Neuronal stem cell (in vitro differentiated cells): ENCODE data around the gene C10orf71.

Source experiments
- DNase-seq: peaks from one replicate; pipeline ENCODE4 v3.0.0-alpha.2; 2013; ENCODE audit warnings: low spot score
- H2AFZ ChIP-seq: one replicate; pipeline ENCODE4 v1.6.1; 2013; ENCODE audit warnings: mild to moderate bottlenecking, low read length, inconsistent platforms
- H2AK5ac ChIP-seq: 2 replicates; pipeline ENCODE4 v1.6.1; 2013; ENCODE audit warnings: low read depth, mild to moderate bottlenecking, inconsistent platforms, low read length, moderate library complexity, mixed read lengths
- H2BK120ac ChIP-seq: 2 replicates; pipeline ENCODE4 v1.6.1; 2013; ENCODE audit warnings: low read depth, mild to moderate bottlenecking, inconsistent platforms, low read length, moderate library complexity, mixed read lengths
- H2BK12ac ChIP-seq: one replicate; pipeline ENCODE4 v1.6.1; 2013; ENCODE audit warnings: low read length, inconsistent platforms
- H2BK15ac ChIP-seq: 2 replicates; pipeline ENCODE4 v1.6.1; 2013; ENCODE audit warnings: mild to moderate bottlenecking, low read length, inconsistent platforms, mixed read lengths
- H2BK5ac ChIP-seq: one replicate; pipeline ENCODE4 v1.6.1; 2013; ENCODE audit warnings: inconsistent platforms, mild to moderate bottlenecking, low read length, moderate library complexity
- H3K14ac ChIP-seq: one replicate; pipeline ENCODE4 v1.6.1; 2013; ENCODE audit warnings: low read length, inconsistent platforms
- H3K18ac ChIP-seq: 2 replicates; pipeline ENCODE4 v1.6.1; 2013; ENCODE audit warnings: low read length, inconsistent platforms
- H3K23ac ChIP-seq: 2 replicates; pipeline ENCODE4 v1.6.1; 2013; ENCODE audit warnings: low read depth, mild to moderate bottlenecking, mixed read lengths, low read length, inconsistent platforms; ENCODE audit not compliant: poor library complexity
- H3K27ac ChIP-seq: replicated peaks from 3 replicates; pipeline ENCODE4 v1.5.1; 2013; ENCODE audit warnings: low read length, inconsistent platforms
- H3K27me3 ChIP-seq, 3 experiments: 2 replicates each; pipeline ENCODE4 v1.6.1; 2013; ENCODE audit warnings: low read length in 3 of 3, mild to moderate bottlenecking in 2 of 3, inconsistent platforms in 1 of 3, low read depth in 1 of 3, mixed read lengths in 1 of 3, moderate library complexity in 1 of 3; ENCODE audit not compliant: control insufficient read depth in 3 of 3, insufficient read depth in 3 of 3
- H3K36me3 ChIP-seq, 2 donors: replicated peaks in 1 of 2; 2 replicates each; pipeline ENCODE4 v1.6.1; 2013; ENCODE audit warnings: low read length in 2 of 2; ENCODE audit not compliant: control insufficient read depth in 2 of 2, insufficient read depth in 2 of 2
- H3K4ac ChIP-seq: 2 replicates; pipeline ENCODE4 v1.6.1; 2013; ENCODE audit warnings: inconsistent platforms, mild to moderate bottlenecking, low read length, moderate library complexity
- H3K4me1 ChIP-seq, 2 donors: 1 replicate in 1 of 2; 2 replicates in 1 of 2; pipeline ENCODE4 v1.6.1; 2013; ENCODE audit warnings: low read length in 2 of 2, low read depth in 1 of 2; ENCODE audit not compliant: control insufficient read depth in 2 of 2, insufficient read depth in 1 of 2
- H3K4me2 ChIP-seq: one replicate; pipeline ENCODE4 v1.6.1; 2013; ENCODE audit warnings: mild to moderate bottlenecking, low read length, inconsistent platforms; ENCODE audit not compliant: insufficient read depth, poor library complexity, severe bottlenecking
- H3K4me3 ChIP-seq, 2 donors: 2 replicates each; pipeline ENCODE4 v1.5.1; 2013; ENCODE audit warnings: low read length in 2 of 2, mild to moderate bottlenecking in 2 of 2, inconsistent platforms in 1 of 2, moderate library complexity in 1 of 2
- H3K79me1 ChIP-seq: one replicate; pipeline ENCODE4 v1.6.1; 2013; ENCODE audit warnings: low read depth, mild to moderate bottlenecking, inconsistent platforms, low read length, moderate library complexity
- H3K9ac ChIP-seq: one replicate; pipeline ENCODE4 v1.6.1; 2013; ENCODE audit warnings: mild to moderate bottlenecking, low read depth, low read length, inconsistent platforms; ENCODE audit not compliant: poor library complexity
- H3K9me3 ChIP-seq, 2 donors: replicated peaks in 1 of 2; 2 replicates each; pipeline versions ENCODE3 to v1.6.1; 2013; ENCODE audit warnings: low read length in 2 of 2, mild to moderate bottlenecking in 2 of 2, inconsistent platforms in 1 of 2, low read depth in 1 of 2, mixed read lengths in 1 of 2, moderate library complexity in 1 of 2; ENCODE audit not compliant: control insufficient read depth in 2 of 2, insufficient read depth in 1 of 2
- H4K8ac ChIP-seq: one replicate; pipeline ENCODE4 v1.6.1; 2013; ENCODE audit warnings: low read depth, mild to moderate bottlenecking, inconsistent platforms, low read length, moderate library complexity
- H4K91ac ChIP-seq: one replicate; pipeline ENCODE4 v1.6.1; 2013; ENCODE audit warnings: low read length, low read depth, mild to moderate bottlenecking, inconsistent platforms; ENCODE audit not compliant: poor library complexity
- WGBS, 2 donors: extraction: QIAGEN DNeasy Blood & Tissue Kit; methylation state at CpG; one replicate each; pipeline ENCODE4 v1.1.7; 2013; ENCODE audit warnings: missing lambda C conversion rate in 2 of 2, mixed read lengths in 1 of 2; ENCODE audit not compliant: insufficient read length in 2 of 2, insufficient replicate concordance in 1 of 2; ENCODE audit errors: extremely low coverage in 2 of 2; 5-methylcytosine and 5-hydroxymethylcytosine counted together

Gene C10orf71

GRCh38 chr10:49370326-49371100 is 71.5 kb downstream of the C10orf71 start:
- no peak overlapping the region for H2BK12ac ChIP-seq
- H3K4me1 ChIP-seq: no peaks in the 10 kb centered on the region
- H2BK5ac ChIP-seq: no peak overlapping the region
- H3K4me2 ChIP-seq: no peak overlapping the region
- H2BK15ac ChIP-seq: no peak overlapping the region
- H3K18ac ChIP-seq: no peak overlapping the region
- H2BK120ac ChIP-seq: no peak overlapping the region
- H3K4me3 ChIP-seq: no peak overlapping the region
- no peak for DNase-seq
- H3K9ac ChIP-seq: no peak overlapping the region
- H3K9me3 ChIP-seq: no peaks in the 10 kb centered on the region
- no peak overlapping the region for H3K23ac ChIP-seq
- H2AFZ ChIP-seq: no peak overlapping the region
- no peak overlapping the region for H3K14ac ChIP-seq
- no peak overlapping the region for H3K27ac ChIP-seq
- no peak overlapping the region for H3K4ac ChIP-seq
- WGBS, 2 donors: no CpG with 5 or more reads among the region's 8 CpGs
- H4K91ac ChIP-seq: no peak overlapping the region
- H3K27me3 ChIP-seq: peaks cover 0 to 3% (median 0%) of the 10 kb centered on the region in 3 experiments
- H3K79me1 ChIP-seq: no peaks in the 10 kb centered on the region
- no peak overlapping the region for H4K8ac ChIP-seq
- no peak overlapping the region for H2AK5ac ChIP-seq
- no peaks in the 10 kb centered on the region for H3K36me3 ChIP-seq

- Histone ChIP-seq H3K79me1 (no peaks in the 10 kb centered on the region), H2BK120ac (no peak overlapping the region), H3K27ac (no peak overlapping the region), H3K14ac (no peak overlapping the region), H3K9me3 (no peaks in the 10 kb centered on the region), H3K18ac (no peak overlapping the region), H3K4ac (no peak overlapping the region), H3K23ac (no peak overlapping the region), H2AK5ac (no peak overlapping the region), H4K8ac (no peak overlapping the region), H3K4me3 (no peak overlapping the region), H2BK12ac (no peak overlapping the region), H3K27me3 (peaks cover 0 to 3% (median 0%) of the 10 kb centered on the region in 3 experiments), H3K9ac (no peak overlapping the region), H3K4me2 (no peak overlapping the region), H2BK15ac (no peak overlapping the region), H2BK5ac (no peak overlapping the region), H3K4me1 (no peaks in the 10 kb centered on the region), H2AFZ (no peak overlapping the region), H4K91ac (no peak overlapping the region), H3K36me3 (no peaks in the 10 kb centered on the region)
- WGBS, 2 donors: no CpG with 5 or more reads among the region's 3 CpGs
- DNase-seq: no peak
Measured at GRCh38 chr10:49371967-49372366, 73.0 kb downstream of the C10orf71 start.

GRCh38 chr10:49373361-49373760 is 74.4 kb downstream of the C10orf71 start:
- Histone ChIP-seq H4K8ac (no peak overlapping the region), H3K4me3 (no peak overlapping the region), H3K18ac (no peak overlapping the region), H3K9me3 (no peaks in the 10 kb centered on the region), H3K9ac (no peak overlapping the region), H3K27me3 (peaks cover 0 to 3% (median 0%) of the 10 kb centered on the region in 3 experiments), H3K4me2 (no peak overlapping the region), H2AK5ac (no peak overlapping the region), H2BK15ac (no peak overlapping the region), H2AFZ (no peak overlapping the region), H3K79me1 (no peaks in the 10 kb centered on the region), H4K91ac (no peak overlapping the region), H3K4ac (no peak overlapping the region), H2BK12ac (no peak overlapping the region), H3K4me1 (no peaks in the 10 kb centered on the region), H3K14ac (no peak overlapping the region), H3K27ac (no peak overlapping the region), H2BK120ac (no peak overlapping the region), H3K23ac (no peak overlapping the region), H2BK5ac (no peak overlapping the region), H3K36me3 (no peaks in the 10 kb centered on the region)
- no CpG with 5 or more reads among the region's 5 CpGs for WGBS, 2 donors
- DNase-seq: no peak

GRCh38 chr10:49374740-49375139 is 75.8 kb downstream of the C10orf71 start:
- no peak overlapping the region for H2BK15ac ChIP-seq
- H4K8ac ChIP-seq: no peak overlapping the region
- DNase-seq: no peak
- H2BK5ac ChIP-seq: no peak overlapping the region
- H3K4me3 ChIP-seq: no peak overlapping the region
- no peak overlapping the region for H2AFZ ChIP-seq
- H2AK5ac ChIP-seq: no peak overlapping the region
- H3K4me2 ChIP-seq: no peak overlapping the region
- no peak overlapping the region for H2BK12ac ChIP-seq
- H3K18ac ChIP-seq: no peak overlapping the region
- no peaks in the 10 kb centered on the region for H3K36me3 ChIP-seq
- H3K79me1 ChIP-seq: no peaks in the 10 kb centered on the region
- H4K91ac ChIP-seq: no peak overlapping the region
- H3K9ac ChIP-seq: no peak overlapping the region
- no CpG with 5 or more reads among the region's 5 CpGs for WGBS, 2 donors
- H3K4me1 ChIP-seq: no peaks in the 10 kb centered on the region
- H3K9me3 ChIP-seq: no peaks in the 10 kb centered on the region
- no peak overlapping the region for H3K4ac ChIP-seq
- no peak overlapping the region for H3K14ac ChIP-seq
- H3K27ac ChIP-seq: no peak overlapping the region
- H3K27me3 ChIP-seq: peaks cover 0 to 3% (median 0%) of the 10 kb centered on the region in 3 experiments
- H3K23ac ChIP-seq: no peak overlapping the region
- no peak overlapping the region for H2BK120ac ChIP-seq
